ENCODE results near the gene PDCD4. TPM values are rescaled to one million over a fixed set of nuclear protein-coding genes. Genes with fewer than 3 reads are reported as not detected.

The PDCD4 gene
- total and polyA plus RNA-seq, 2 donors (not counting 3 experiments of a cell fraction or from before 2014, with no cell fraction given): 14.4 to 47.9 TPM

DNA sequence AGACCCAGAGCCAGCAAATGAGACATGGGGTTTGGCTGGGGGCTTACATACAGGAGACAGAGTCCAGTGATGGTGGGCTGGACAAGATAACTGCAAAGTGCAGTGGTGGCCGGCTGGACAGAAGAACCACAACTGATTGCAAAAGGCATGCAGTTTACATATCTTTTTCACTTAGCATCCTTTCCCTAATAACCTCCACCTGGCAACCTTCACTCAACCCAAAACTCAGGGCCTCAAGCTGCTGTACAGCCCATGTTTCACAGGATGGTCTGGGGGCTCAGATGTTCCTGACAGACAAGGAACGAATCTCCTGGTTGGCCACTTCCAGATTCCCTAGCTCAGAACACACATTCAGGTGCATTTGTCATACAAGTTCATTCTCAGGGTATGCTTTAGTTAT is 7.8 kb upstream of the PDCD4 start:
- no TSS peak for BruUV-seq (replicated peaks)
- ChIA-PET POLR2A (no interaction called here), CTCF (no interaction called here)
- Histone ChIP-seq H3K27me3 (ENCODE audit: control insufficient read depth in 2 of 2, insufficient read depth in 2 of 2, low read length in 2 of 2) (peaks cover 8 to 13% of the 10 kb centered on the region in 2 experiments), H3K9ac (replicated peaks; ENCODE audit: extremely low read depth, insufficient read depth, low read length) (no peak overlapping the region), H3K4me2 (ENCODE audit: insufficient read depth, low read length) (no peak overlapping the region), H3K9me3 (replicated peaks; ENCODE audit: control insufficient read depth, insufficient read depth, low read length) (no peaks in the 10 kb centered on the region), H4K20me1 (replicated peaks; ENCODE audit: control insufficient read depth, extremely low read depth, insufficient read depth, low read length) (no peaks in the 10 kb centered on the region), H3K79me2 (ENCODE audit: control insufficient read depth, insufficient read depth, low read length) (no peaks in the 10 kb centered on the region), H2AFZ (ENCODE audit: low read depth, low read length) (no peak overlapping the region), H3K36me3 (ENCODE audit: control insufficient read depth in 2 of 2, extremely low read depth in 1 of 2, insufficient read depth in 2 of 2, low read length in 2 of 2) (no peaks in the 10 kb centered on the region), H3K4me1 (ENCODE audit: control insufficient read depth, extremely low read depth, insufficient read depth, low read length) (no peaks in the 10 kb centered on the region), H3K4me3 (replicated peaks in 1 of 3; ENCODE audit: insufficient read depth in 1 of 3, low read depth in 1 of 3, low read length in 3 of 3) (no peak overlapping the region), H3K9me1 (replicated peaks; ENCODE audit: control insufficient read depth, extremely low read depth, insufficient read depth, low read length) (no peaks in the 10 kb centered on the region), H3K27ac (ENCODE audit: insufficient read depth, low read depth, low read length) (no peak overlapping the region)
- intact Hi-C loops (cut with micrococcal nuclease): loop anchor here (5.0 kb wide), 1 partner anchor 87 kb away; no protein-coding TSS in a partner anchor
- no peak for FAIRE-seq
- TF ChIP-seq FOS (IDR thresholded peaks at IDR 0.05; ENCODE audit: borderline replicate concordance, insufficient read depth, low read length) (no peak), JUN (IDR thresholded peaks at IDR 0.05; ENCODE audit: borderline replicate concordance, insufficient read depth, insufficient read length, low read depth) (no peak), POLR2A (IDR thresholded peaks at IDR 0.05; ENCODE audit: low read depth, low read length) (no peak), GATA2 (IDR thresholded peaks at IDR 0.05; ENCODE audit: insufficient read depth, insufficient read length, low read depth, low read length) (no peak)
- TF ChIP-seq, protein P1, sequence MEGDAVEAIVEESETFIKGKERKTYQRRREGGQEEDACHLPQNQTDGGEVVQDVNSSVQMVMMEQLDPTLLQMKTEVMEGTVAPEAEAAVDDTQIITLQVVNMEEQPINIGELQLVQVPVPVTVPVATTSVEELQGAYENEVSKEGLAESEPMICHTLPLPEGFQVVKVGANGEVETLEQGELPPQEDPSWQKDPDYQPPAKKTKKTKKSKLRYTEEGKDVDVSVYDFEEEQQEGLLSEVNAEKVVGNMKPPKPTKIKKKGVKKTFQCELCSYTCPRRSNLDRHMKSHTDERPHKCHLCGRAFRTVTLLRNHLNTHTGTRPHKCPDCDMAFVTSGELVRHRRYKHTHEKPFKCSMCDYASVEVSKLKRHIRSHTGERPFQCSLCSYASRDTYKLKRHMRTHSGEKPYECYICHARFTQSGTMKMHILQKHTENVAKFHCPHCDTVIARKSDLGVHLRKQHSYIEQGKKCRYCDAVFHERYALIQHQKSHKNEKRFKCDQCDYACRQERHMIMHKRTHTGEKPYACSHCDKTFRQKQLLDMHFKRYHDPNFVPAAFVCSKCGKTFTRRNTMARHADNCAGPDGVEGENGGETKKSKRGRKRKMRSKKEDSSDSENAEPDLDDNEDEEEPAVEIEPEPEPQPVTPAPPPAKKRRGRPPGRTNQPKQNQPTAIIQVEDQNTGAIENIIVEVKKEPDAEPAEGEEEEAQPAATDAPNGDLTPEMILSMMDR (IDR thresholded peaks at IDR 0.05; ENCODE audit: extremely low read depth in 1 of 2, insufficient read depth in 1 of 2, low read depth in 1 of 2, low read length in 2 of 2): no peak
- TF ChIP-seq, protein P2, sequence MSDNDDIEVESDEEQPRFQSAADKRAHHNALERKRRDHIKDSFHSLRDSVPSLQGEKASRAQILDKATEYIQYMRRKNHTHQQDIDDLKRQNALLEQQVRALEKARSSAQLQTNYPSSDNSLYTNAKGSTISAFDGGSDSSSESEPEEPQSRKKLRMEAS (IDR thresholded peaks at IDR 0.05; ENCODE audit: insufficient read depth, insufficient read length): no peak
- no peak for DNase-seq (ENCODE audit: low read depth, low spot score)
- dilution Hi-C loops (cut with MboI; ENCODE audit: extremely low pct_ligation_motif_present, low sequenced_read_pairs): no loop called here

Measured in endothelial cell of umbilical vein (primary cell).